HG02588 (cell line): Measurements from ENCODE around the gene SBNO2.
"Not testable (repeated sequence)": the region's sequence is repeated elsewhere in the genome, so short reads cannot be mapped to it uniquely, and the experiment has no call there.

Source experiments
- ATAC-seq: cut with Tn5 transposase; IDR thresholded peaks from one replicate; pipeline ENCODE4 v1.9.1; 2021; ENCODE audit warnings: mild to moderate bottlenecking, moderate library complexity; ENCODE audit not compliant: unreplicated experiment

Gene SBNO2

GRCh38 chr19:1173845-1174809 lies at the start of gene SBNO2:
TSS of gene SBNO2 (minus strand) at chr19:1174268. CDS start at chr19:1154276, 19,992 bp downstream.
- ATAC-seq: peak; percentile 49

GRCh38 chr19:1223018-1223855 lies 49.2 kb upstream of the SBNO2 start:
- no peak for ATAC-seq

- ATAC-seq: no peak
Observed at GRCh38 chr19:1222394-1222793, 48.3 kb upstream of the SBNO2 start.

GRCh38 chr19:1221904-1222255 lies 47.8 kb upstream of the SBNO2 start:
- no peak for ATAC-seq

- no peak for ATAC-seq
Observed at GRCh38 chr19:1220976-1221903, 47.2 kb upstream of the SBNO2 start.

GRCh38 chr19:1220477-1220930 lies 46.4 kb upstream of the SBNO2 start:
- ATAC-seq: no peak

GRCh38 chr19:1219786-1220476 lies 45.9 kb upstream of the SBNO2 start:
- ATAC-seq: no peak

- no peak for ATAC-seq
Observed at GRCh38 chr19:1218751-1219567, 44.9 kb upstream of the SBNO2 start.

- no peak for ATAC-seq
Observed at GRCh38 chr19:1217366-1217765, 43.3 kb upstream of the SBNO2 start.

GRCh38 chr19:1216756-1217155 lies 42.7 kb upstream of the SBNO2 start:
- no peak for ATAC-seq

GRCh38 chr19:1214862-1215731 lies 41.0 kb upstream of the SBNO2 start:
- no peak for ATAC-seq

- ATAC-seq: no peak
Observed at GRCh38 chr19:1214299-1214861, 40.3 kb upstream of the SBNO2 start.

- no peak for ATAC-seq
Observed at GRCh38 chr19:1213391-1214286, 39.6 kb upstream of the SBNO2 start.

- no peak for ATAC-seq
Observed at GRCh38 chr19:1211494-1212234, 37.6 kb upstream of the SBNO2 start.

GRCh38 chr19:1210227-1210538 lies 36.1 kb upstream of the SBNO2 start:
- ATAC-seq: no peak

GRCh38 chr19:1208830-1209229 lies 34.8 kb upstream of the SBNO2 start:
- not testable (repeated sequence) for ATAC-seq
